ENCODE data around the gene CCNL2. TPM values are rescaled to one million over a fixed set of nuclear protein-coding genes. Genes with fewer than 3 reads are reported as not detected.

Gene CCNL2
- total RNA-seq, 1 experiment from 2014 or later = 173 TPM

DNA sequence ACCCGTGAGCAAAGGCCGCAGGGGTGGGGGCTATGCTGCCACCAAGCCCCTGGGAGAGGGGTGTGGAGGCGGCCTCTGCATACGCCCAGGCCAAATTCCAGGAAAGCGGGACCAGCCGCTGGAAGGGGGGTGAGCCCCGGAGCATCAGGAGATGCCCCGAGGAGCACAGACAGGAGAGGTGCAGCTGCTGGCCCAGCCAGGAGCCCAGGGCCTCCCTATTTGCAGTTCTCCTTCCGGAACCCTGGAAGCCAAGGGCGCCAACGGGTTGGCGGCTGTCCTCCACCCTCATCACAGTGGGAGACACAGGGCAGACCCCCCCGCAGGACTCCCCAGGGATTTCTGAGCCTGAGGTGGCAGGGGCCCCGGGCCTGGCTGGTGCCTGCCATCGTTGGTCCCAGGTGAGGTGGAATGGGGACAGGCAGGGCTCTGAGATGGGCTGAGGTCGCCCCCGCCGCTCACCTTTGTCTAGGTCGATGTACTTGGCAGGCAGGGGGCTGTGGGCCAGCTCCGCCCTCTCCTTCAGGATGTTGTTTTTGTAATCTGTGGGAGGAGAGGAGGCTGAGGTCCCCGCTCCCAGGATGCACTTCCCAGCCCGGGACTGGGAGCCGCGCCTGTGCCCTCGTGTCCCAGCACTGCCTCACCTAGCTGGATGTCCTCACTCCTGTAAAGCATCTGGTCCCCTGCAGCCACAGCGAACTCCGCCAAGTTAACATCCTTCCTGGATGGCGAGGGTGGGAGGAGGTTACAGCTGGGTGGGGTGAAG, 45.6 kb downstream of the CCNL2 start:
- H4K20me1 ChIP-seq (ENCODE audit: control insufficient read depth, insufficient read depth, insufficient read length) = no peaks in the 10 kb centered on the region
- no peak overlapping the region for H4K91ac ChIP-seq (ENCODE audit: insufficient read length, low read depth, low read length)
- no peak overlapping the region for H3K23ac ChIP-seq (ENCODE audit: insufficient read length, low read depth, low read length)
- no peak overlapping the region for H4K8ac ChIP-seq (replicated peaks; ENCODE audit: insufficient read length, low read depth, low read length)
- no peak overlapping the region for H2AK5ac ChIP-seq (ENCODE audit: insufficient read length, low read length)
- peak overlapping the region; percentile 62 for H3K4me2 ChIP-seq (ENCODE audit: insufficient read depth, insufficient read length, low read length)
- H2AFZ ChIP-seq (ENCODE audit: low read length) = no peak overlapping the region
- peaks cover 24 to 38% of the 10 kb centered on the region in 2 experiments for H3K4me1 Mint-ChIP-seq
- H2BK20ac ChIP-seq (ENCODE audit: low read depth, low read length, poor library complexity, severe bottlenecking) = no peak overlapping the region
- no peaks in the 10 kb centered on the region; the same call in 1 of the 2 replicates for H3K4me1 ChIP-seq (ENCODE audit: insufficient read depth, low read length)
- peaks cover 9% of the 10 kb centered on the region for H3K23me2 ChIP-seq (ENCODE audit: insufficient read length, low read depth, low read length, poor library complexity, severe bottlenecking)
- peak overlapping the region; percentile 58 to 85 for H3K4me3 Mint-ChIP-seq
- H2BK15ac ChIP-seq (ENCODE audit: low read depth, low read length) = no peak overlapping the region
- no peak overlapping the region for H3K56ac ChIP-seq (ENCODE audit: insufficient read length, low read depth, low read length)
- no peak overlapping the region for H3K18ac ChIP-seq (ENCODE audit: insufficient read length, low read depth, low read length)
- WGBS (ENCODE audit: extremely low coverage, insufficient read length, low lambda C conversion rate) = no CpG with 5 or more reads among the region's 28 CpGs
- H3K27ac ChIP-seq (ENCODE audit: insufficient read length, low read depth, low read length) = no peak overlapping the region
- peaks cover 0 to 8% (median 2%) of the 10 kb centered on the region in 3 experiments; a peak in 1 of 7 replicates for H3K36me3 Mint-ChIP-seq (ENCODE audit: insufficient read depth in 1 of 3, low read depth in 3 of 3)
- no peak overlapping the region for H3K4ac ChIP-seq (ENCODE audit: low read depth, low read length)
- H4K5ac ChIP-seq (ENCODE audit: insufficient read length, low read depth, low read length) = no peak overlapping the region
- no peak overlapping the region for H2BK5ac ChIP-seq (ENCODE audit: insufficient read length, low read length)
- DNase-seq = peak; percentile 82
- H3K14ac ChIP-seq (ENCODE audit: insufficient read depth, low read length) = no peak overlapping the region; the same call in 1 of the 2 replicates
- peaks cover 4% of the 10 kb centered on the region; the same call in 1 of the 2 replicates for H3K27me3 ChIP-seq (ENCODE audit: insufficient read depth, low read length)
- H3K27ac Mint-ChIP-seq = no peak overlapping the region
- H3K79me1 ChIP-seq (ENCODE audit: insufficient read depth, low read depth, low read length, poor library complexity, severe bottlenecking) = no peaks in the 10 kb centered on the region
- no peak overlapping the region for H3K9ac ChIP-seq (ENCODE audit: extremely low read depth, insufficient read length, low read length)
- H3K79me2 ChIP-seq (ENCODE audit: insufficient read depth, low read length) = no peaks in the 10 kb centered on the region
- H3T11ph ChIP-seq (ENCODE audit: low read length) = no peak overlapping the region
- H2BK120ac ChIP-seq (ENCODE audit: low read depth, low read length, poor library complexity, severe bottlenecking) = no peak overlapping the region
- TF ChIP-seq, protein P1, sequence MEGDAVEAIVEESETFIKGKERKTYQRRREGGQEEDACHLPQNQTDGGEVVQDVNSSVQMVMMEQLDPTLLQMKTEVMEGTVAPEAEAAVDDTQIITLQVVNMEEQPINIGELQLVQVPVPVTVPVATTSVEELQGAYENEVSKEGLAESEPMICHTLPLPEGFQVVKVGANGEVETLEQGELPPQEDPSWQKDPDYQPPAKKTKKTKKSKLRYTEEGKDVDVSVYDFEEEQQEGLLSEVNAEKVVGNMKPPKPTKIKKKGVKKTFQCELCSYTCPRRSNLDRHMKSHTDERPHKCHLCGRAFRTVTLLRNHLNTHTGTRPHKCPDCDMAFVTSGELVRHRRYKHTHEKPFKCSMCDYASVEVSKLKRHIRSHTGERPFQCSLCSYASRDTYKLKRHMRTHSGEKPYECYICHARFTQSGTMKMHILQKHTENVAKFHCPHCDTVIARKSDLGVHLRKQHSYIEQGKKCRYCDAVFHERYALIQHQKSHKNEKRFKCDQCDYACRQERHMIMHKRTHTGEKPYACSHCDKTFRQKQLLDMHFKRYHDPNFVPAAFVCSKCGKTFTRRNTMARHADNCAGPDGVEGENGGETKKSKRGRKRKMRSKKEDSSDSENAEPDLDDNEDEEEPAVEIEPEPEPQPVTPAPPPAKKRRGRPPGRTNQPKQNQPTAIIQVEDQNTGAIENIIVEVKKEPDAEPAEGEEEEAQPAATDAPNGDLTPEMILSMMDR (conservative IDR thresholded peaks at IDR 0.05) = no peak
- H2BK12ac ChIP-seq (ENCODE audit: insufficient read length, low read depth, low read length) = no peak overlapping the region
- H3K9me3 ChIP-seq (ENCODE audit: control insufficient read depth, low read depth, low read length) = no peaks in the 10 kb centered on the region
- H3K9me3 Mint-ChIP-seq = no peaks in the 10 kb centered on the region
- H3K27me3 Mint-ChIP-seq (ENCODE audit: low read depth) = peaks cover 35% of the 10 kb centered on the region
